Body of pancreas (tissue), 4 donors: ENCODE measurements around the gene DACH1. TPM values are rescaled to one million over a fixed set of nuclear protein-coding genes. Genes with fewer than 3 reads are reported as not detected.

Experiments used
- ATAC-seq: fragments of 150-250 bp; one replicate; pipeline ENCODE4 v1.9.1; 2016
- DNase-seq, 4 donors: peaks; one replicate each; pipeline ENCODE4 v3.0.0-alpha.2; 2019
- H3K27ac ChIP-seq, 4 donors: fragments of 200-600 bp; sonication (generic); 1 replicate in 3 of 4; 2 replicates in 1 of 4; pipeline versions ENCODE4 v1.5.1 to v1.6.1; 2016 to 2019; ENCODE audit warnings: mild to moderate bottlenecking in 1 of 4, mixed read lengths in 1 of 4, moderate library complexity in 1 of 4
- H3K27me3 ChIP-seq, 2 donors: fragments of 200-600 bp; sonication (generic); one replicate each; pipeline ENCODE4 v1.6.0; 2016; ENCODE audit warnings: mild to moderate bottlenecking in 1 of 2
- H3K36me3 ChIP-seq, 2 donors: fragments of 200-600 bp; sonication (generic); replicated peaks in 1 of 2; 2 replicates each; pipeline ENCODE4 v1.5.1; 2016; ENCODE audit warnings: low read depth in 2 of 2; ENCODE audit not compliant: insufficient read depth in 1 of 2
- H3K4me1 ChIP-seq: fragments of 200-600 bp; sonication (generic); one replicate; pipeline ENCODE4 v1.6.0; 2016
- H3K4me3 ChIP-seq, 2 donors: fragments of 200-600 bp; sonication (generic); 1 replicate in 1 of 2; 2 replicates in 1 of 2; pipeline ENCODE4 v1.5.1; 2016 to 2019
- H3K9me3 ChIP-seq, 3 donors: fragments of 200-600 bp; sonication (generic); 1 replicate in 2 of 3; 2 replicates in 1 of 3; pipeline ENCODE4 v1.5.1; 2016
- POLR2A ChIP-seq, 3 donors: fragments of 450-650 bp; IDR thresholded peaks; one replicate each; pipeline ENCODE4 v1.6.1; 2016; ENCODE audit warnings: antibody characterized with exemption in 3 of 3, mild to moderate bottlenecking in 2 of 3
- WGBS, 2 donors: methylation state at CpG; one replicate each; pipeline ENCODE4 v1.1.5; 2017; 5-methylcytosine and 5-hydroxymethylcytosine counted together
- intact Hi-C: fragments of 100-400 bp; cut with DNase I; formaldehyde crosslinking; loops from one replicate; pipeline ENCODE4 v1.15.1; 2023
- total RNA-seq, 2 donors: library from RNA; depleted of rRNA; stranded (reverse); fragments of >200 nt; gene quantifications; one replicate each; pipeline ENCODE4 v1.1.0, GENCODE V29; 2016
- TF ChIP-seq, protein P1 (sequence below), 7 experiments: fragments of 450-650 bp in 4 of 7; fragments of 200-600 bp in 3 of 7; sonication (generic) in 3 of 7; IDR thresholded peaks; one replicate each; pipeline ENCODE4 v1.5.1; 2016 to 2019; ENCODE audit warnings: antibody characterized with exemption in 7 of 7

The DACH1 gene
- total RNA-seq, 2 donors from 2014 or later, result 2.9 to 3.3 TPM

DNA sequence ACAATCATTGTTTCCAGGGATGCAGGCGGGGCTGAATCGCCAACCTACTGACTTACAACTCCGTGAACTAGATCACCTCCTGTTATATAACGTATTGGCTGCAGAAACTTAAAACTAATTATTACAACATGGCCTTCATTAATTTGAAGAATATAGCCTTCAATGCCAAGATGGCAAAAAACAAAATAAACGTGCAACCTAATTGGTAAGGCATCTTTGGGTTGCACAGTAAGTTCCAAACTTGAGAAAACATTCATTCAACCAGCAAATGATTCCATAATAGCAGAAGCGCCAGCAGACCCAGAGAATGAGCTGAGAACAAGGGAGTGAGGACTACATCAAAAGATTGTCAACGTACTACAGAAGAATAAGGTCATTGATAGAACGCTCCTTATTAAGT lies 39.8 kb downstream of the DACH1 start:
- no peak overlapping the region for H3K27ac ChIP-seq
- intact Hi-C loops, result no loop called here
- 65 to 68% methylated on average over 8 of the region's 8 CpGs for WGBS, 2 donors
- no peak for TF ChIP-seq POLR2A (IDR thresholded peaks at IDR 0.05)
- TF ChIP-seq, protein P1, sequence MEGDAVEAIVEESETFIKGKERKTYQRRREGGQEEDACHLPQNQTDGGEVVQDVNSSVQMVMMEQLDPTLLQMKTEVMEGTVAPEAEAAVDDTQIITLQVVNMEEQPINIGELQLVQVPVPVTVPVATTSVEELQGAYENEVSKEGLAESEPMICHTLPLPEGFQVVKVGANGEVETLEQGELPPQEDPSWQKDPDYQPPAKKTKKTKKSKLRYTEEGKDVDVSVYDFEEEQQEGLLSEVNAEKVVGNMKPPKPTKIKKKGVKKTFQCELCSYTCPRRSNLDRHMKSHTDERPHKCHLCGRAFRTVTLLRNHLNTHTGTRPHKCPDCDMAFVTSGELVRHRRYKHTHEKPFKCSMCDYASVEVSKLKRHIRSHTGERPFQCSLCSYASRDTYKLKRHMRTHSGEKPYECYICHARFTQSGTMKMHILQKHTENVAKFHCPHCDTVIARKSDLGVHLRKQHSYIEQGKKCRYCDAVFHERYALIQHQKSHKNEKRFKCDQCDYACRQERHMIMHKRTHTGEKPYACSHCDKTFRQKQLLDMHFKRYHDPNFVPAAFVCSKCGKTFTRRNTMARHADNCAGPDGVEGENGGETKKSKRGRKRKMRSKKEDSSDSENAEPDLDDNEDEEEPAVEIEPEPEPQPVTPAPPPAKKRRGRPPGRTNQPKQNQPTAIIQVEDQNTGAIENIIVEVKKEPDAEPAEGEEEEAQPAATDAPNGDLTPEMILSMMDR (IDR thresholded peaks at IDR 0.05), result no peak
- no peak for ATAC-seq
- no peaks in the 10 kb centered on the region for H3K36me3 ChIP-seq
- no peaks in the 10 kb centered on the region for H3K9me3 ChIP-seq
- no peaks in the 10 kb centered on the region for H3K4me1 ChIP-seq
- H3K4me3 ChIP-seq, result no peak overlapping the region
- no peak for DNase-seq
- H3K27me3 ChIP-seq, result no peaks in the 10 kb centered on the region

DNA sequence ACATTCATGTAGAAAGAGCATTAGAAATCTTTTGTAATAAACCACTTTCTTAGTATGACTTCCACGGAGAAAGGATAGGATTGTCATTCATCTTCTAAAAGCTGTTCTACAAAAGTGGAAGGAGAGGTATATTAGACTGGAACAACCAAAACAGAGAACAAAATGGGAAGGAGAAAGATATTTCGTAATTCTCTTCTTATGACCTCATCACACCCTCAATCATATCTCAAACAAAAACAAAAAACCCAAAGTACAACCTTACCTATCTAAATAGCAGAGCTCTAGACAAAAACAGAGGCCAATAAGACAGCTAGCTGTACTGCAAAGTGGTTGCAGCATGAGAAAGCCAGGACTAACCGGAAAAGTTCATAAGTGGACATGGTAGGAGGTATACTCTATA lies 46.3 kb downstream of the DACH1 start:
- 80 to 84% methylated on average over 3 of the region's 3 CpGs for WGBS, 2 donors
- no peak for ATAC-seq
- TF ChIP-seq POLR2A (IDR thresholded peaks at IDR 0.05), result no peak
- TF ChIP-seq, protein P1 (IDR thresholded peaks at IDR 0.05), result no peak
- H3K9me3 ChIP-seq, result no peaks in the 10 kb centered on the region
- no peak overlapping the region for H3K27ac ChIP-seq
- H3K36me3 ChIP-seq, result no peaks in the 10 kb centered on the region
- H3K4me3 ChIP-seq, result no peak overlapping the region
- no peaks in the 10 kb centered on the region for H3K4me1 ChIP-seq
- no peak for DNase-seq
- intact Hi-C loops, result no loop called here
- no peaks in the 10 kb centered on the region for H3K27me3 ChIP-seq

DNA sequence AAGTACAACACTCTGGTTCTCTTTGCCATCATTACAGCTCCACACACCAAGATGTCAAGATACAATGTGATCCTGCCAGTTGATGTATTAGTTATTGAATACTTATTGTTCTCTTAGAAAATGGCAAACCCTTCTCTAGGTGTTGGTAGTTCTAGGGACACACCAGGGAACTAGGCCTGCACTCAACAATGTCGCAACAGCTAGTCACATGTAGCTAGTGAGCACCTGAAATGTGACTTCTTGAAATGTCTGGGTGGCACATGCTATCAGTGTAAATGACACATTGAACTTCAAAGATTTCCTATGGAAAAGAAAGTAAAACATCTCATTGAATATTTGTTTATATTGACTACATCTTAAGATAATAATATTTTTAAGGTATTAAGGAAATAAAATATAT lies 49.7 kb downstream of the DACH1 start:
- ATAC-seq, result no peak
- no peaks in the 10 kb centered on the region for H3K36me3 ChIP-seq
- no peaks in the 10 kb centered on the region for H3K9me3 ChIP-seq
- TF ChIP-seq, protein P1 (IDR thresholded peaks at IDR 0.05), result no peak
- no peak for TF ChIP-seq POLR2A (IDR thresholded peaks at IDR 0.05)
- no peak for DNase-seq
- intact Hi-C loops, result no loop called here
- H3K27me3 ChIP-seq, result no peaks in the 10 kb centered on the region
- no peak overlapping the region for H3K27ac ChIP-seq
- H3K4me1 ChIP-seq, result no peaks in the 10 kb centered on the region
- WGBS, 2 donors, result 95 to 96% methylated on average over 1 of the region's 1 CpG
- no peak overlapping the region for H3K4me3 ChIP-seq

DNA sequence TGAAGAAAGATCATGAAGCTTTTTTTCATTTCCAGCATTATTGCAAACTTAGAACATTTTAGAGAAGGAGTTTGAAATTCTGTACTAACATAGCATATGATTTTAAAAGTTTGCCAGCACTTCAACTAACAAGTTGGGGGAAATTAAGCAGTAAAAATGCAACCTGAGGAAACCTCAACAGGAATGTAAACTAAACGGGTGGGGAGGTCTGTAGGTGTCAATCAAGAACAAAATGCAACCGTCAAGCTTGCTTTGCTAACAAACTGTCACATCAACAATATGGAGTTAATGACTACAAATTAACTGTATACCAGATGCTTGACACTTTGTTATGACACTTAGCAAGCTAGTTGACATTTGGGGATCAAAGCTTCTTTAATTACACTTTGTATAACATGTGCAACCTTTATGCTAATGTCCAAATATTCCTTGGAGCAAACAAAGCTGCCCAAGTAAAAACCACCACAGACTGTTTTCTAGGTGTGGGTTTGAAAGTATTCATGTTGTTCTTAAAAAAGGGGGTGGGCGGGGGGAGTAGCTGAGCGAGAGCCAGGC lies 52.1 kb downstream of the DACH1 start:
- no peaks in the 10 kb centered on the region for H3K9me3 ChIP-seq
- DNase-seq (no peak), ATAC-seq (no peak)
- H3K4me3 ChIP-seq, result no peak overlapping the region
- no peak overlapping the region for H3K27ac ChIP-seq
- no peaks in the 10 kb centered on the region for H3K36me3 ChIP-seq
- TF ChIP-seq, protein P1 (IDR thresholded peaks at IDR 0.05), result no peak
- no peak for TF ChIP-seq POLR2A (IDR thresholded peaks at IDR 0.05)
- H3K27me3 ChIP-seq, result no peaks in the 10 kb centered on the region
- intact Hi-C loops, result no loop called here
- no peaks in the 10 kb centered on the region for H3K4me1 ChIP-seq
- 52 to 56% methylated on average over 4 of the region's 4 CpGs for WGBS, 2 donors

DNA sequence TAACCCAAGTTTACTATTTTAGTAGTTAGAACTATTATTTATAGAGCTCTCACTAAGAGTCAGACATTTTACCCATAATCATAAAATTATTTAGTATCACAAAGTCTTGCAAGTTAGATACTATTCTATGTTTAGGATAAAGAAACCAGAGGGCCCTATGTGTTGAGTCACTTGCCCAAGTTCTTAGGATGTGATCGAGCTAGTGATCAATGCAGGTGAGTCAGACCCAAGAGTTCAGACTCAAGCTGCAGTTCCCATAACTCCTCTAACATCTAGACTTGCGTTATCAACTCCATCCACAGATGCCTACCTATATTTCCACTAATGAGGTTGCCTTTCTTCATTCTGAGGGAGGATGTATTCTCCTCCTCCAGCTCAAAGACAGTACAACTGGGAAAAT lies 53.8 kb downstream of the DACH1 start:
- Histone ChIP-seq H3K36me3 (no peaks in the 10 kb centered on the region), H3K9me3 (no peaks in the 10 kb centered on the region), H3K27ac (no peak overlapping the region), H3K4me1 (no peaks in the 10 kb centered on the region), H3K27me3 (no peaks in the 10 kb centered on the region), H3K4me3 (no peak overlapping the region)
- DNase-seq (no peak), ATAC-seq (no peak)
- 87 to 95% methylated on average over 2 of the region's 2 CpGs for WGBS, 2 donors
- TF ChIP-seq, protein P1 (IDR thresholded peaks at IDR 0.05), result no peak
- TF ChIP-seq POLR2A (IDR thresholded peaks at IDR 0.05), result no peak
- intact Hi-C loops, result no loop called here
